Inflammatory macrophage (primary cell): Measurements from ENCODE around the gene USP10.

ENCODE experiments used
- DNase-seq, 2 donors: peaks; one replicate each; pipeline ENCODE4 v3.0.0-alpha.2; 2020 to 2022

The USP10 gene

DNA sequence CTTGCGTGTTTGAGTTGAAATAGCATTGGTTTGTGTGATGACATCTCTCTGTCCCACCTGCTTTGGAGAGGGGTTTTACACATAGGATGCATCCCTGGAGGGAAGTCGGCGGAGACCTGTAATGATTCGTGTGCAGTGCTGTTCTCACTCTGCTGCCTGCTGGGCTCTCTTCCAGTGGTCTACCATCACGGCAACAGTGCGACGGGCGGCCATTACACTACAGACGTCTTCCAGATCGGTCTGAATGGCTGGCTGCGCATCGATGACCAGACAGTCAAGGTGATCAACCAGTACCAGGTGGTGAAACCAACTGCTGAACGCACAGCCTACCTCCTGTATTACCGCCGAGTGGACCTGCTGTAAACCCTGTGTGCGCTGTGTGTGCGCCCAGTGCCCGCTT, 78.9 kb downstream of the USP10 start:
- DNase-seq, result no peak

DNA sequence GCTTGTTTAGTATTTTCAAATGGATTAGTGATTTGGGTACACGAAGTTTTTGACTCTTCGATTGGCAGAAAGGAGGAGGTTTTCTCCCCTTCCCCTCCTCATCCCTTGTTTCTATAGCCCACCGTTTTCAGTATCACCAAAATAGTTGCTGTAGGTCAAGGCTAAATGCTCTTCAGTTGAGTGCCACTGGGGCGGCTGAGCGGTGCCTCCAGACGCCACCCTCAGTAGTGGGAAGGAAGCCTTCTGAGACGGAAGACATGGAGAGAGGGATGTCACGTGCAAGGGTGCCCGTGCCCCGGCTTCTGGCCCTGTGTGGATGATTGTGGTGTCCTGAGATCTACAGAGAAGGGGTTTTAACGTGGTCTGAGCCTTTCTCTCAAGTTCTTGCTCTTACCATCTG, 80.3 kb downstream of the USP10 start:
- no peak for DNase-seq

DNA sequence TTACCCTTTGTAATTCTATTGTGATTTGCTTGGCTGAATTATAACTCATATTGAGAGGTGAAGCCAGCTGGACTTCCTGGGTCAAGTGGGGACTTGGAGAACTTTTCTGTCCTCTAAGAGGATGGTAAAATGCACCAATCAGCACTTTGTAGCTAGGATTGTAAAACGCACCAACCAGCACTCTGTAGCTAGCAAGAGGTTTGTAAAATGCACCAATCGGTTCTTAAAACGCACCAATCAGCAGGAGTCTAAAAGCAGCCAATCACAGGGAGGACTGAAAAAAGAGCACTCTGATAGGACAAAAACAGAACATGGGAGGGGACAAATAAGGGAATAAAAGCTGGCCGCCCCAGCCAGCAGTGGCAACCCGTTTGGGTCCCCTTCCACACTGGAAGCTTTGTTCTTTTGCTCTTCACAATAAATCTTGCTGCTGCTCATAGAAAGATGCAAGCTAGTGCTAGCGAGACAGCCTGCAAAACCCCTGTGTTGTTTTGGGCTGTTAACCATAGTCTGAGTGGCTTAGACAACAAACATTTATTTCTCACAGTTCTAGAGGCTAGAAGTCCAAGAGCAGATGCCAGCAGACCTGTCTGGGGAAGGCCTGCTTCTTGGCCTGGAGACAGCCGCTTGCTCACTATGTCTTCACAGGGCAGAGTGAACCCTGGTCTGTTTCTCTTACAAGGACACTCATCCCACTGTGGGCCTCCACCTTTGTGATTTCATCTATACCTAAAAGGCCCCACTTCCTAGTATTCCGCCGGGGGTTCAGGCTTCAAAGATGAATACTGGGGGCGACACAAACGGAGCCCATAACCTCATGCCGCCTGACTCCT, 81.0 kb downstream of the USP10 start:
- no peak for DNase-seq

GRCh38 chr16:84782846-84783245, 83.0 kb downstream of the USP10 start:
- DNase-seq, result no peak

GRCh38 chr16:84785843-84786581, 86.2 kb downstream of the USP10 start:
- no peak for DNase-seq

- no peak for DNase-seq
These were observed 86.9 kb downstream of the USP10 start for GRCh38 chr16:84786605-84787262.

DNA sequence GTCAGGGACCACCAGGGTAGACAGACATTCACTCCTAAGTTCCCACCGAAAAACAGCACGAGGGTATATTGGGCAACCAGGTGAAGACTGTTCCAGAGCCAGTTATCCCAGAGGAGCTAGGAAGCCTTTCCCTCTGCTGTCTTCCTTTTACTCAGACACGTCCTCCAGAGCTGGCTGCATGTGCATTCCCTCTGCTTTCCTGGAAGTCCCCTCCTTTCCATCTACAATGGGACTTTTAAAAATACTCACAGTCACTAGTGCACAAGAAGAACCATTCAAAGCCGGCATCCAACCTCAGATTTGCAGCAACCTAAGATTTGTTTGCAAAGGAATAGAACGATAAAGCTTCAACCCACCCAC, 87.4 kb downstream of the USP10 start:
- DNase-seq, result no peak

DNA sequence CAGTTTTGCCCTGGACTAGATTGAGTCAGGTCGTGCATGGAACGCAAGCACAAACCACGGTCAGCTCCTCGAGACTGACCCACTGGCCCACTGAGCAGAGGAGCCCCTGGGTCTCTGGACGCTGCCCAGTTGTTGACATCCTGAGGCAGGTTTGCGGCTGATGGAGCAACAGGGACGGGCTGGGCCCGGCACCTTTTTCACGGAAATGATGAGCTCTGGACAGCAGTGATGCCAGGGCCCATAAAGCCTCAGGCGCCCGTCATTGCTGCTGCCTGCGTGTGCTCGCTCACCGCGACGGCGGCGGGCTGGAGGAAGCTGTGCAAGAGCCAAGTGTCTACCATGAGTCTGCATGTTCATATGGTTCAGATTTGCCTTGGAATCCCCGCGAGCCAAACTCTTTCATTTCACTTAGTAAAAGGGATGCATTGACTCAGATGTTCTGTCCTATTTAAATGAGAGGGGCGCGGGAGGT, 89.2 kb downstream of the USP10 start:
- DNase-seq, result no peak

DNA sequence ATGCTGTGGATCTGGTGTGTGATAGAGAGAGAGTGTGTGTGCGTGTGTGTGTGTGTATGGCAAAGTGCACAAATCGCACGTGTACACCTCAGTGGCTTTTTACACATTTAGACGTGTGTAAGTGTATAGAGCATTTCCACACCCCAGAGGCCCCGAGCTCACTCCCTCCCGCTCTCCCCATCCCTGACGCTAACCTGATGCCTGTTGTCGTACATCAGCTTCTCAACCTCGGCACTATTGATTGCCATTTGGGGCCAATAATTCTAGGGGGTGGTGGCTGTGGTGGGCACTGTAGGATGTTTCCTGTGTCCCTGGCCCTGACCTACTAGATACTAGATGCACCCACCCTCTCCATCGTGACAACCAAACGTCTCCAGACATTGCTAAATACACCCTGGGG, 89.6 kb downstream of the USP10 start:
- DNase-seq, result no peak

DNA sequence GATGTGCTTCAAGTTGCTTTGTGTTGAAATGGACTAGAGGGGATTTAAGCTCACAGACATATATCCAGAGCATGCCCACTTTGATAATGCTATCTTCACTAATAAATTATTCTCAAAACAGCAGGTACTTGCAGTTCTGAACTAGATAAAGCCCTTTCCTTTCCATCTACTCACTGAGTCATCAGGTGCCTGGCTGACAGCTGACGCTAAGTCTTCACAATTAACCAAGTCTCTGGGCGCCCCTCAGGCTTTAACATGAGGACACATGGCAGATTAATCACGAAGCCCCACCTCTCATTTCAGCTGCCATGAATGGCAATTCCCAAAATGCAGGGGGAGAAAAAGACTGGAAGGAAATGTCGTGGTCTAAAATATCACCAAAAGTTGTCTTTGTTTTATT, 90.5 kb downstream of the USP10 start:
- DNase-seq, result no peak

- DNase-seq, result no peak
These were observed 91.3 kb downstream of the USP10 start for GRCh38 chr16:84791088-84791487.

GRCh38 chr16:84791501-84791900, 91.7 kb downstream of the USP10 start:
- no peak for DNase-seq

DNA sequence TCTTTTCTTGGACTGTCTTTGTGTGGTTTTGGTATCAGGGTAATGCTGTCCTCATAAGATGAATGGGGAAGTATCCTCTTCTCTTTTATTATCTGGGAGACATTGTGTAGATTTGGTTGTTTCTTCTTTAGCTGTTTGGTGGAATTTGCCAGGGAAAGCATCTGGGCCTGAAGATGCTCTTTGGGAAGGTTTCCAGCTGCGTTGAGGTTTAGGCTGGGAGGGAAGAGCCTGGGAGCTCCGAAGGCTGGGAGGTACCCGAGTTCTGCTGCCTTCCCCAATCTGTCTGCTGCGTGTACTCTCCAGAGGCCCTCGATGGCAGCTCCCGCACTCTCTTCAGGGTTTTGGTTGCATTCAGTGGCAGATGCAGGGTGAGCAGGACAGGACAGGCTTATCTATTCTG, 94.4 kb downstream of the USP10 start:
- peak in 1 of 2 donors; percentile 34 for DNase-seq

DNA sequence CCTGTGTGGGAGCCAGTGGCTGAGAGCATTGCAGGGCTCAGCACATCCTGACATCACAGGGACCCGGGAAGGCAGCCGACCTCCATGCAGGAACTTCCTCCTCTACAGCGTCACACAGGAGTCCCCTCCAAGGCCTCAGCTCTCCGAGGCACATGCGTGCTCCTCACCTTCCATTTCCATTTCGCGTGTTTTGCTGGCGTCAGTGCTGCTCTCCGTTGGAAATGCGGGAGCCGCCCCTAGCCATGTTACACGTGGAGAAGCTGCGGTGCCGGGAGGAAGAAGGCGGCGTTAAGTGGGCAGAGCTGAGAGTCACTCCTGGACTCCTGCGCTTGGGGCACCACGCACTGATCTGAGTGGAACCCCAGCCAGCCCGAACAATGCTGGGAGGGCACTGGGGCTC, 94.8 kb downstream of the USP10 start:
- DNase-seq, result no peak

- peak in 1 of 2 donors; percentile 40 for DNase-seq
These were observed 95.7 kb downstream of the USP10 start for GRCh38 chr16:84795329-84796053.

DNA sequence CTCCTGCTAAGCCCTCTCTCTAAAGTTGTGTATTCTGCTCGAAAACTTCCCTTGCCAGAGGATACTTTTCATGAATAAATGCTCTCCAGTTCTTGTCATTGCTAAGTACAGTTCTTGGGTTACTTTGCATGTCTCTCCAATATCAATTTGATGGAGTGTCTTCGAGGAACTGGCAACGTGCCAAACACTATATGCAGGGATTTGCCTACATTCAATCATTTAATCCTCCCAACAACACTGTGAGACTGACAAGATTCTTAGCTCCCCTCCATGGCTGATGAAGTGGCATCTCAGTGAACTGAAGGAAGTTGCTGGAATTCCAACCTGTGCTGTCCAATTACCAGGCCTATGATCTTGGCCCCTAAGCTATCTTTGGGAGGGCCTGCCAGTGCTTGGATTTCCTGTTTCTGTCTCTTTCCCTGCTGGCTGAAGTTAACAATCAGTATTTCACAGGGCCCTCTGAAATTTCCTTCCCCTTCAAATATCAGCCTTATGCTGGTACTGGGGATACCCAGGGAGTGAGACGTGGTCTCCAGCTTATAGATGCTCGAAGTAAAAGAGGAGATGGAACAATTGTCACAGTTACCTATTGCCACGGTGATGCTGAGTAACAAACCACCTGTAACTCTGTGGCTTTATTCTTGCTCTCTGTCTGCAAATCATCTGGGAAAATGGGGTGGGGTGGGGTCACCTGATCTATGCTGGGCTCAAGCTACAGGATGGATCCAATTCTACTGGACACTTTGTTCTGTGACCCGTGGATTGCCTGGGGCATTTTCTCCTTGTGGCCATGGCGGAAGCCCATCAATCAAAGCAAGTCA, 100.6 kb downstream of the USP10 start:
- no peak for DNase-seq

- DNase-seq, result no peak
These were observed 103.3 kb downstream of the USP10 start for GRCh38 chr16:84803146-84803545.

DNA sequence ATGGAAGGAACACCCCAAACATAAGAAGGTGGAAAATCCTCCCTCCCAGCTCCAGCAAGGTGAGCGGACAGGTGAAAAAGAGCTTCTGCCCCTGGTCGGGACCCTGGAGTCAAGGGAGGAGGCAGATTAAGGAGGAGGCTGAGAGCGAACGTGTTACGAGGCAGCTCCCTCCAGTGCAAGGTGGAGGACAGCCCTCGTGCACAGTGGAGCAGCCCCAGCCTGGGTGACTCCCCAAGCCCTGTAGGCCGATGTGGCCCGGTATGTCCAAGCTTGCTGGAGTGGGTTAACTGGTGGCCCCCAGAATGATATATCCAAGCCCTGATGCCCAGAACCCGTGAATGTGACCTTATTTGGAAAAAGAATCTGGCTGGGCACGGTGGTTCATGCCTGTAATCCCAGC, 104.5 kb downstream of the USP10 start:
- DNase-seq, result no peak

DNA sequence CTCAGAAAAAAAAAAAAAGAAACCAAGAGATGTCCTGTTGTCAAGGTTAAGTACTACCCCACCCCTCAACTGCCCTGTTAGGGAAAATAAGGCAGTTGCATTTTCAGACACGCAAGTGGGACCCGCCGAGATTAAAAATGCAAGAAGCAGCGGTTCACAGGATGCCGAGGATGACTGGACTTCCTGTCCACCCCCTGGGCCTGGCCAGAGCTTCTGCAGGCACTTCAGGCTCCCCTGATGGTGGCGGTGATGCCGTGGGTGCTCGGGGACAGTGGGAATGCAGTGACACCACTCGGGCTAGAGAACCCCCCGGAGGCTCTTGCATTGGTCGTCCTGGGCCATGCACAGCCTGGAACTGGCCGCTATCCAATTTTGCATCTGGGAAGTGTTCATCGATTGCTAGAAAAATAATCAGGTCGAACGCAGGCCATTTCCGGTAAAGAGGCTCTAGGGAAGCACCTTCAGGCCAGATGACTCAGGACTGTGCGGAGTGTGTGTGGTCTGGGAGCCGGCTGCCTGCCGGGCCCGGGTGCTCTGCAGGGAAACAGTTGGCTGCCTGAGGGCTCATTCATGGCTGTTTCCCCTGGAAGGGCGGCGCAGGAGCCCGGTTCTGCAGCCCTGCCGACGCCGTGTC, 106.6 kb downstream of the USP10 start:
- peak; percentile 79 to 89 for DNase-seq

GRCh38 chr16:84806890-84807258, 107.1 kb downstream of the USP10 start:
- DNase-seq, result no peak

DNA sequence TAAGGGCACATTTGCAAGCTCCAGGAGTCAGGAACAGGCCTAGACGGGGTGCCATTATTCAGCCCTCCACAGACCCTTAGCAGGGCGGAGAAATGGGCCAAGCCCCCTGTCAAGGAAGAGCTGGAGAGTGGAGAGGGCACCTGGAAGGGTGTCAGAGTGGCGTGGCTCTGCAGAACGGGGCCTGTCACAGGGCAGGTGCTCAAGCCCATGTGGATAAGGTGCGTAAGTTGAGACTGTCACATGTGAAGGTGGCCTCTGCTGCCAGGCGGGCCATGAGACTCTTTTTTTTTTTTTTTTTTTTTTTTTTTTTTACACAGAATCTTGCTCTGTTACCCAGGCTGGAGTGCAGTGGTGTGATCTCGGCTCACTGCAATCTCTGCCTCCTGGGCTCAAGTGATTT, 108.0 kb downstream of the USP10 start:
- DNase-seq, result no peak

DNA sequence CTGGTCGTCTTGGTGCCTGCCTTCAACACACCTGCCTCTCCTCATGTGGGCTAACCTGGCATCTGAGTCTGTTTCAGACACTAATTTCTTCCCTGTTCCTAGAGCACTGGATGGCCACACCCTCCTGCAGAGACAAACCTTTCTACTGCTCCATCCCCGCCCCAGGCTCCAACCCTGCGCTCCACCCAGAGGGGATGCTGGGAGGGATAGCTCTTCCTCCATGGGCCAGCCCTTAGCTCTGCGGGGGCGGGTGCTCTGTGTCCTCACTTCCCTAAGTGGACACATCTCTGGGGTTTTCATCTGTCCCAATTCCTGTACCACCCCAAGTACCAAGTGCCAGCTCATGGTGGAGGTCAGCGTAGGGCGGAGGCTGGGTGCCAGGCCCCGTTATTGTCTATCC, 109.0 kb downstream of the USP10 start:
- peak; percentile 33 to 88 for DNase-seq
